ENCODE data around the gene HMGB3.

DNA sequence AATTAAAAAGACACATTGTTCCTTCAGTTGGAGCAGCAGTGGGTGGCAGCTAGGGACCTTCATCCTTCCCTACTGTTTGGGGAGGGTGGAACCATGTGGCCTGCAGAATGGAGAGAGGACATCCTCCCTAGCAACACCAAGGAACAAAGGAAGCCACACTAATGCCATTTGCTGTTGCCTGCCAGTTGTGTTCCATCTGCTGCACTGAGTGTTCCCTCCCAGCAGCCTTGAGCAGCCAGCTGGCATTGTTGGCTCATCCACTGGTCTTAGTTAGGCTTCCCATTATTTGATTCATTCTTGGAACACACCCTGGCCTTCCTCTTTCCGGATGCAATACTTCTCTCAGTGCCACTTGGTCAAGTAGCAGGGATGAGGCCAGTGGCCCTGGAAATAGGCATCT is 25.0 kb upstream of the HMGB3 start:
- TF ChIP-seq, protein P1, sequence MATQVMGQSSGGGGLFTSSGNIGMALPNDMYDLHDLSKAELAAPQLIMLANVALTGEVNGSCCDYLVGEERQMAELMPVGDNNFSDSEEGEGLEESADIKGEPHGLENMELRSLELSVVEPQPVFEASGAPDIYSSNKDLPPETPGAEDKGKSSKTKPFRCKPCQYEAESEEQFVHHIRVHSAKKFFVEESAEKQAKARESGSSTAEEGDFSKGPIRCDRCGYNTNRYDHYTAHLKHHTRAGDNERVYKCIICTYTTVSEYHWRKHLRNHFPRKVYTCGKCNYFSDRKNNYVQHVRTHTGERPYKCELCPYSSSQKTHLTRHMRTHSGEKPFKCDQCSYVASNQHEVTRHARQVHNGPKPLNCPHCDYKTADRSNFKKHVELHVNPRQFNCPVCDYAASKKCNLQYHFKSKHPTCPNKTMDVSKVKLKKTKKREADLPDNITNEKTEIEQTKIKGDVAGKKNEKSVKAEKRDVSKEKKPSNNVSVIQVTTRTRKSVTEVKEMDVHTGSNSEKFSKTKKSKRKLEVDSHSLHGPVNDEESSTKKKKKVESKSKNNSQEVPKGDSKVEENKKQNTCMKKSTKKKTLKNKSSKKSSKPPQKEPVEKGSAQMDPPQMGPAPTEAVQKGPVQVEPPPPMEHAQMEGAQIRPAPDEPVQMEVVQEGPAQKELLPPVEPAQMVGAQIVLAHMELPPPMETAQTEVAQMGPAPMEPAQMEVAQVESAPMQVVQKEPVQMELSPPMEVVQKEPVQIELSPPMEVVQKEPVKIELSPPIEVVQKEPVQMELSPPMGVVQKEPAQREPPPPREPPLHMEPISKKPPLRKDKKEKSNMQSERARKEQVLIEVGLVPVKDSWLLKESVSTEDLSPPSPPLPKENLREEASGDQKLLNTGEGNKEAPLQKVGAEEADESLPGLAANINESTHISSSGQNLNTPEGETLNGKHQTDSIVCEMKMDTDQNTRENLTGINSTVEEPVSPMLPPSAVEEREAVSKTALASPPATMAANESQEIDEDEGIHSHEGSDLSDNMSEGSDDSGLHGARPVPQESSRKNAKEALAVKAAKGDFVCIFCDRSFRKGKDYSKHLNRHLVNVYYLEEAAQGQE (IDR thresholded peaks at IDR 0.05), result no peak
- TF ChIP-seq, protein P2, sequence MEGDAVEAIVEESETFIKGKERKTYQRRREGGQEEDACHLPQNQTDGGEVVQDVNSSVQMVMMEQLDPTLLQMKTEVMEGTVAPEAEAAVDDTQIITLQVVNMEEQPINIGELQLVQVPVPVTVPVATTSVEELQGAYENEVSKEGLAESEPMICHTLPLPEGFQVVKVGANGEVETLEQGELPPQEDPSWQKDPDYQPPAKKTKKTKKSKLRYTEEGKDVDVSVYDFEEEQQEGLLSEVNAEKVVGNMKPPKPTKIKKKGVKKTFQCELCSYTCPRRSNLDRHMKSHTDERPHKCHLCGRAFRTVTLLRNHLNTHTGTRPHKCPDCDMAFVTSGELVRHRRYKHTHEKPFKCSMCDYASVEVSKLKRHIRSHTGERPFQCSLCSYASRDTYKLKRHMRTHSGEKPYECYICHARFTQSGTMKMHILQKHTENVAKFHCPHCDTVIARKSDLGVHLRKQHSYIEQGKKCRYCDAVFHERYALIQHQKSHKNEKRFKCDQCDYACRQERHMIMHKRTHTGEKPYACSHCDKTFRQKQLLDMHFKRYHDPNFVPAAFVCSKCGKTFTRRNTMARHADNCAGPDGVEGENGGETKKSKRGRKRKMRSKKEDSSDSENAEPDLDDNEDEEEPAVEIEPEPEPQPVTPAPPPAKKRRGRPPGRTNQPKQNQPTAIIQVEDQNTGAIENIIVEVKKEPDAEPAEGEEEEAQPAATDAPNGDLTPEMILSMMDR (IDR thresholded peaks at IDR 0.05), result no peak
- TF ChIP-seq, protein P3, sequence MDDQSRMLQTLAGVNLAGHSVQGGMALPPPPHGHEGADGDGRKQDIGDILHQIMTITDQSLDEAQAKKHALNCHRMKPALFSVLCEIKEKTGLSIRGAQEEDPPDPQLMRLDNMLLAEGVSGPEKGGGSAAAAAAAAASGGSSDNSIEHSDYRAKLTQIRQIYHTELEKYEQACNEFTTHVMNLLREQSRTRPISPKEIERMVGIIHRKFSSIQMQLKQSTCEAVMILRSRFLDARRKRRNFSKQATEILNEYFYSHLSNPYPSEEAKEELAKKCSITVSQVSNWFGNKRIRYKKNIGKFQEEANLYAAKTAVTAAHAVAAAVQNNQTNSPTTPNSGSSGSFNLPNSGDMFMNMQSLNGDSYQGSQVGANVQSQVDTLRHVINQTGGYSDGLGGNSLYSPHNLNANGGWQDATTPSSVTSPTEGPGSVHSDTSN (IDR thresholded peaks at IDR 0.05), result no peak
- TF ChIP-seq, protein P4, sequence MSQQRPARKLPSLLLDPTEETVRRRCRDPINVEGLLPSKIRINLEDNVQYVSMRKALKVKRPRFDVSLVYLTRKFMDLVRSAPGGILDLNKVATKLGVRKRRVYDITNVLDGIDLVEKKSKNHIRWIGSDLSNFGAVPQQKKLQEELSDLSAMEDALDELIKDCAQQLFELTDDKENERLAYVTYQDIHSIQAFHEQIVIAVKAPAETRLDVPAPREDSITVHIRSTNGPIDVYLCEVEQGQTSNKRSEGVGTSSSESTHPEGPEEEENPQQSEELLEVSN (IDR thresholded peaks at IDR 0.05; ENCODE audit: borderline replicate concordance, low read depth), result no peak
- TF ChIP-seq, protein P5, sequence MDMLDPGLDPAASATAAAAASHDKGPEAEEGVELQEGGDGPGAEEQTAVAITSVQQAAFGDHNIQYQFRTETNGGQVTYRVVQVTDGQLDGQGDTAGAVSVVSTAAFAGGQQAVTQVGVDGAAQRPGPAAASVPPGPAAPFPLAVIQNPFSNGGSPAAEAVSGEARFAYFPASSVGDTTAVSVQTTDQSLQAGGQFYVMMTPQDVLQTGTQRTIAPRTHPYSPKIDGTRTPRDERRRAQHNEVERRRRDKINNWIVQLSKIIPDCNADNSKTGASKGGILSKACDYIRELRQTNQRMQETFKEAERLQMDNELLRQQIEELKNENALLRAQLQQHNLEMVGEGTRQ (IDR thresholded peaks at IDR 0.05), result no peak
- no peak for TF ChIP-seq RNF2 (IDR thresholded peaks at IDR 0.05; ENCODE audit: borderline replicate concordance, low read depth)
